CD4-positive, alpha-beta T cell treated with Interleukin-15 for 1 hour (primary cell): Measurements from ENCODE around the gene EOMES.
A peak's percentile ranks its signal among the peaks of the same experiment; 100 is the strongest.
"Not testable (repeated sequence)": the region's sequence is repeated elsewhere in the genome, so short reads cannot be mapped to it uniquely, and the experiment has no call there.

Source experiments
- DNase-seq: peaks from one replicate; pipeline ENCODE4 v3.0.0-alpha.2; 2020

EOMES gene

DNA sequence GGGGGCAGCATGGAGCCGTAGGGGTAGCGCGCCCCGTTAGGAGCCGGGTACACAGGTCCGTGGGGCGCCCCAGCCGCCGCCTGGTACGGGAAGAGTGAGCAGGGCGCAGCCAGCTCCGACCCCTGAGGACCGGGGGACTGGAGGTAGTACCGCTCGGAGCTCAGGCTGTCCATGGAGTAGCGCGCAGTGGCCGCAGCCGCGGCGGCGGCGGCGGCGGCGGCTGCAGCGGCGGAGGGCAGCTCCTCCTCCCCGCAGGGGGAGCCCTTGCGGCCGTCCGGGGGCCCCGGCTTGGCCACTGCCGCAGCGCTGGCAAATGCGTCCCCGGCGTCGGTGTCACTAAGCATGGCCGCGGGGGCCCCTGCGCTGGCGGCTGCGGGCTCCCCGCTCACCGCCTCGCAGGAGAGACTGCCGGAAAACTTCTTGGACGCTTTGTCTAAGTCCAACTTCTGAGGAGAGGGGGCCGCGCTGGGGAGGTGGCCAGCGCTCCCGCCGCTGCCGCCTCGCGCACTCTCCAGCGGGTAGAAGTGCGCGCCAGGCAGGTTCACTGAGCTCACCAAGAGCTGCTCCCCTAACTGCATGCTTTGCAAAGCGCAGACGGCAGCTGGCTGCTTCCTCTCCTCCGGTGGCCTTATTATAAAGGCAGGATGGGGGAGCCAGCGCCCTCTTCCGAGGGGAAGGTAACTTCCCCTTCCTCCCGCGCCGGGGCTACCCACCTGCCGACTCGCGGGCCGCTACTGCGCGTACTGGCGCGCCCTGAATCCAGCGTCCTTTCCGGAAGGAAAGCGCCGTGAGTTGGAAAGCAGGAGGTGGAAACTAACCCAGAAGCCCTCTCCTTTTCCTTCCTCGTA, at the start of gene EOMES:
EOMES (minus strand) TSS at position 607 of the 848 bp plus-strand sequence; CDS start at position 578, 29 bp downstream.
- peak; percentile 77 for DNase-seq

GRCh38 chr3:27770384-27770783, 48.3 kb upstream of the EOMES start:
- DNase-seq: not testable (repeated sequence)

GRCh38 chr3:27767000-27767399, 44.9 kb upstream of the EOMES start:
- no peak for DNase-seq

- no peak for DNase-seq
Observed at GRCh38 chr3:27758083-27758482, 36.0 kb upstream of the EOMES start.

DNA sequence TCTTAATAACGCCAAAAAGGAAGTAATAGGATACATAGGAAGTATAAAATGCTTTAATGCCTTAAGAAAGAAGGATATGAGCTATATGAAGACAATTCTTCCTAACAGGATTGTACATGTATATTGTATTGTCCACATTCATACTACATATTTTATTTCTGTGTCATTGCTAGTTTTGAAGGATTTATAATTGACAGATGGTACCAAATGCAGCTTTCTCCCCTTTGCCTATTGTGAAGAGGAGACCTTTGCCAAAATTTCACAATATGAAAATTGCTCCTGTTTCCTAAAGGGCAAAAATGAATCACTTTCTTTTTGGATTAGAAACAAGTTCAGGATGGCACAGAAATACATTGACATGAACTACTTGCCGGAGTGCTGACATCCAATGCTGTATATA, 34.8 kb upstream of the EOMES start:
- DNase-seq: no peak

GRCh38 chr3:27752926-27753325, 30.8 kb upstream of the EOMES start:
- no peak for DNase-seq

DNA sequence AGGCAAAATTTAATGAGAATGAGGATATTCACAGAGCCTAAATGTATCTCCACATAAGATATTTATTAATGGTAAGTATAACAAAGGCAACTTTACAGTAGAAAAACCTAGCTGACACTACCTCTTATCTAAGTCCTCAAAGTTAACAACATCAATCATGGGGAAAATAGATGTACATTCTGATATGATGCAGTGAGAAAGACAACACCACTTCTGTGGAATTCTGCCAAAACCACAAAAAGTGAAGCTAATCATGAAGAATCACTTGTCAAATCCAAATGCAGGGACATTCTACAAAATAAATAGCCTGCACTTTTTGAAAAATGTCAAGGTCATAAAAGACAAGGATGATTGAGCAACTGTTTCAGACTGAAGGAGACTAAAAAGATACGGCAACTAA, 27.5 kb upstream of the EOMES start:
- DNase-seq: no peak

DNA sequence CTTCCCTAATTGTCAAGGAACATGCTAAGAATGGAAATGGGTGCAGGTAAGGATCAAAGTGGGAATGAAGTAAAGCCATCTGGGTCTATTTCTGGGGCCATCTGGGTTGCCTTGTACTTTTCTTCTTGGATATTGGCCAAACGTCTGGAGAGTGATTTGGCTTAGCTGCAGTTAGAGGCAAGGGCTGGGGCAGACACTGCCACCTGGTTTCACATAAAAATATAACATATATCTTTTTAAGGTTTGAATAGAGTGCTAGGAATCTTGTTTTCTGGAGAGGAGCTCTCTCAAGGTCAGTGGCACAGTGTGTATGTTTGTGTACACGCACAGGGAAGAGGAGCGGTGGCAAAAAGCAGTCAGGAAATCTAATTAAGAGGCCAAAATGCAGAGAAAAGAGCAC, 24.7 kb upstream of the EOMES start:
- DNase-seq: no peak

DNA sequence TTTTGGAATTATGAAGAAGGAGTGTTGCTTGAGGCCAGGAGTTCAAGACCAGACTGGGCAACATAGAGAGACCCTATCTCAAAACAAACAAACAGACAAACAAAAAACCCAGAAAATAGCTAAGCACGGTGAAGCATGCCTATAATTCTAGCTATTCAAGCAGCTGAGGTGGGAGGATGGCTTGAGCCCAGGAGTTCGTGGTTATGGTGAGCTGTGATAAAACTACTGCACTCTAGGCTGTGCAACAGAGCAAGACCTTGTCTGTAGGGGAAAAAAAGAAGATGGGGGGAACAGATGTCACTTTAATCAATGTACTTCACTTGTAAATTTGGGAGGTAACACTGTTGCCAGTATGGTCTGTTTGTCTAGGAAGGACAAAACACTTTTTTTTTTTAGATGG, 18.7 kb upstream of the EOMES start:
- no peak for DNase-seq

GRCh38 chr3:27737091-27737490, 15.0 kb upstream of the EOMES start:
- no peak for DNase-seq

DNA sequence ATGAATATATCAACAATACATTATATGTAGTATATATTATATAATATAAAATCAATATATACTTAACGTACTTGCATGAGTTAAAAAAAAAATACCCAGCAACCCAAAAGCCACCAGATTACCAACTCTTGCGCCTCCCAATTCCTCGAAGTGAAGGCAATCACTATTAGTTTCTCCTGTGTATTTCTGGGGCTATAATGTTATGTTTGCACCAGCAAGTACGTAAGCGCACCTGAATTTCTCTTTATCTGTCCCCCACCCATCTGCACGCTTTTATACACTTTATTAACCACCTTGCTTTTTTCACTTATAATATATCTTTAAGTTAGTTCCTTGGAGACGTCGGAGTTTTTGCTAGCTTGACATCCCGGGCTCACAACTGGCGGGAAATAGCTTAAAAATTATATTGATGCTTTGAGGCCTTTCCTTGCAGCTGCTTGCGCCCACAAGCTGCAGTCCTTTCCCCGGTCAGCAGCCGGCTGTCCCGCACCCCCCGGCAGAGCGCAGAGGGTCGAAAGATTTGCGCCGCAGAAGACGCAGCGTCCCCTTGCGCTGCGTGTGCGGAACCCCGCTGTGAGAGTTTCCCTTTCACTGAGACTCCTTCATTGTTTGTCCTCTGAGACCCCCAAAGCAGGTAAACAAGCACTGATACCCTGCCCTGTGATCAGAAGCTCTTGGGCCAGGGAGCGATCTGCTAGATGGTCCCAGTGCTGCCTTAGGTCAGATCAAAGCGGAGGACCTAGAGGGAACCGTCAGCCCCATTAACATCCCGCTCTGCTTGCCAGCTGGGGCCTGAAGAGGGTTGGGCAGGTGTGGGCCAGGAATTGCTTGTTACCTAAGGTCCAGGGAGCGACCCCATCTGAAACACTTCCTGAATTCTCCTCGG, 8.9 kb upstream of the EOMES start:
- DNase-seq: no peak

GRCh38 chr3:27729748-27730611, 7.9 kb upstream of the EOMES start:
- no peak for DNase-seq

GRCh38 chr3:27729325-27729724, 7.2 kb upstream of the EOMES start:
- no peak for DNase-seq

- DNase-seq: no peak
Observed at GRCh38 chr3:27728195-27729087, 6.3 kb upstream of the EOMES start.

DNA sequence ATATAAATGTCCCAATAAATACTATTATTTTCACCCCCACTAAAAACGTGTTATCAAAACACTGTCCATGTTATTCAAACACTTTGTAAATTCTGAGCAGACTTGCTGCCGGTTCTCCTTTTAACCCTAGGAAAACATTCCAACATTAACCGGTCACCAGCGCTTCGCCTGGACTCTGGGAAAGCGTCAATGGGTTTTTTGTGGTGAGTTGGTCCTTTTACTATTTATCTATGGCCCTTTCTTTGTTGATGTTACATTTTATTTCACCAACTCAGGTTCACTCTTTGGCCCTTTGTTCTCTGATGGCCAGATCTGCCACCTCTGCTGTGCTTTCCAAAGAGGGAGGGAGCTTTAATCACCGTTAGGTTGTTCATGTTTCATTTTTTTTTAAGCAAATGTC, 4.1 kb upstream of the EOMES start:
- no peak for DNase-seq

GRCh38 chr3:27724459-27725197, 2.5 kb upstream of the EOMES start:
- no peak for DNase-seq

GRCh38 chr3:27723815-27724458, 1.8 kb upstream of the EOMES start:
- DNase-seq: no peak

DNA sequence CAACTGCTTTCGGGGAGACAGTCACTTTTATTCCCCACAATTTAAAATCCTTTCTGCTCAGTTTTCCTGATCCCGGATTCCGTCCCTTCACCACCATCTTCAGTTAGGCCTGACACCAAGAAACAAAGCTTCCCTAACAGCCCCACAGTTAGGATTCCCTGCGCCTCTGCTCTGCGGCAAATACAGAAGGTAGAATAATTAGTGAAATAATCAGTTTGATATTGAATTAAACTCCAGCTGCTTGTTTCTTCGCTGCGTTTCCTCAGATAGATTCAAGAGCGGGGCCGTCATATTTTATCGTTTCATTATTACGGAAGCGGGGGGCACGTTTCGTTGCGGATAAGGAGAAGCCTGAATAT, 1.3 kb upstream of the EOMES start:
- DNase-seq: no peak

- no peak for DNase-seq
Observed at GRCh38 chr3:27723001-27723445, 900 bp upstream of the EOMES start.

DNA sequence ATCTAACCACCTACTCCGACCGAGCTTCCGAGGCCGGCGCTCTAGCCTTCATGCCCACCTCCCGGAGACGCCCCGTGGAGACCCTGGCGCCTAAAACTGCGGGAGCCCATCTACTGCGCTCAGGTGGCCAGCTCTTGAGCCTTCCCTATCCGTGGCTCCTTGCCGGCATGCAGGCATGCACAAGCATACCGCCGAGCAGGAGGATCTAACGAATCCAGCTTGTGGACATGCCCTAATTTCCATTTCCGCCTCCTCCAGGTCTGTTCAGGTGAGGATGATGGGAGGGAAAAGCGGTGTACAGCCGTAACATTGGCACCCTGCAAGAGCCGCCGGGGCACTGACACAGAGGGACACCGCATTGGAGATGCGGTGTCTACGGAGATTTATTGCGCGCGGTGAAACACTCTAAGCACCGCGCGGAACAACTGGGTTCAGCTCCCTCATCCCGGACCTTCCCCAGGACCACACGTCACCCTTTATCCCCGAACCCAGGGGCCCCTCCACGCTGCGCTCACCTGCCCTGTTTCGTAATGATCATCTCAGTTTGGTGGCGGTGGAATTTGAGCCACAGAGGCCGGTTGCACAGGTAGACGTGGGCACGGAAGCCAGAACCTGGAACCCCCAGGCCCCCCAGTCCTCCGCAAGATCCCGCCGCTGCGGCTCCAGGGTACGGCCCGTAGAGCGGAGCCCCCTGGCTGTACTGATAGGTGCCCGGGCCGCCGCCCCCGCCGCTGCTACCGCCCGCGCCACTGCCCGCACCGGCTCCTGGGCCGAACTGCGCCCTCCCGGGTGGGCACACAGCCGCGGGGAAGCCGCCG, 1.0 kb downstream of the EOMES start:
- no peak for DNase-seq
